Jurkat, Clone E6-1 (cell line): ENCODE results near the gene TESMIN.

Experiments used
- DNase-seq: peaks from one replicate; pipeline ENCODE4 v3.0.0-alpha.2; 2011; ENCODE audit warnings: low read depth, low spot score
- H3K4me3 ChIP-seq: 2 replicates; pipeline ENCODE4 v1.5.1; 2011; ENCODE audit warnings: mild to moderate bottlenecking, low read length, control low read depth, moderate library complexity

The TESMIN gene

GRCh38 chr11:68722143-68722542 lies 29.2 kb downstream of the TESMIN start:
- no peak for DNase-seq
- no peak overlapping the region for H3K4me3 ChIP-seq

GRCh38 chr11:68721075-68721474 lies 30.2 kb downstream of the TESMIN start:
- no peak overlapping the region for H3K4me3 ChIP-seq
- DNase-seq, result no peak

- DNase-seq, result no peak
- no peak overlapping the region for H3K4me3 ChIP-seq
Measured at GRCh38 chr11:68715456-68716122, 35.7 kb downstream of the TESMIN start.

GRCh38 chr11:68714060-68714856 lies 37.1 kb downstream of the TESMIN start:
- H3K4me3 ChIP-seq, result no peak overlapping the region
- no peak for DNase-seq

- DNase-seq, result no peak
- no peak overlapping the region for H3K4me3 ChIP-seq
Measured at GRCh38 chr11:68711114-68711513, 40.2 kb downstream of the TESMIN start.

- no peak overlapping the region for H3K4me3 ChIP-seq
- no peak for DNase-seq
Measured at GRCh38 chr11:68710409-68710808, 40.9 kb downstream of the TESMIN start.

- no peak overlapping the region for H3K4me3 ChIP-seq
- no peak for DNase-seq
Measured at GRCh38 chr11:68709062-68709461, 42.3 kb downstream of the TESMIN start.

GRCh38 chr11:68707527-68707926 lies 43.8 kb downstream of the TESMIN start:
- no peak overlapping the region for H3K4me3 ChIP-seq
- DNase-seq, result no peak

- DNase-seq, result no peak
- H3K4me3 ChIP-seq, result no peak overlapping the region
Measured at GRCh38 chr11:68704887-68705286, 46.4 kb downstream of the TESMIN start.

- no peak for DNase-seq
- H3K4me3 ChIP-seq, result no peak overlapping the region
Measured at GRCh38 chr11:68698993-68699392, 52.3 kb downstream of the TESMIN start.

- H3K4me3 ChIP-seq, result no peak overlapping the region
- no peak for DNase-seq
Measured at GRCh38 chr11:68695531-68695930, 55.8 kb downstream of the TESMIN start.

GRCh38 chr11:68694431-68695297 lies 56.7 kb downstream of the TESMIN start:
- H3K4me3 ChIP-seq, result no peak overlapping the region
- no peak for DNase-seq

GRCh38 chr11:68693484-68693882 lies 57.8 kb downstream of the TESMIN start:
- DNase-seq, result no peak
- no peak overlapping the region for H3K4me3 ChIP-seq

GRCh38 chr11:68692871-68693483 lies 58.3 kb downstream of the TESMIN start:
- DNase-seq, result no peak
- no peak overlapping the region for H3K4me3 ChIP-seq

- H3K4me3 ChIP-seq, result no peak overlapping the region
Measured at GRCh38 chr11:68692115-68692514, 59.2 kb downstream of the TESMIN start.

GRCh38 chr11:68691402-68691784 lies 59.9 kb downstream of the TESMIN start:
- no peak overlapping the region for H3K4me3 ChIP-seq
- no peak for DNase-seq

More at GRCh38 chr11:68692115-68692514, 59.2 kb downstream of the TESMIN start:
- DNase-seq, result no peak

GRCh38 chr11:68690671-68691401 lies 60.5 kb downstream of the TESMIN start:
- H3K4me3 ChIP-seq, result no peak overlapping the region
- DNase-seq, result peak; percentile 84

GRCh38 chr11:68689737-68690625 lies 61.3 kb downstream of the TESMIN start:
- no peak overlapping the region for H3K4me3 ChIP-seq
- DNase-seq, result no peak
